Measurements from ENCODE around the gene GABARAPL1.
"Not testable (repeated sequence)": the region's sequence is repeated elsewhere in the genome, so short reads cannot be mapped to it uniquely, and the experiment has no call there.

The GABARAPL1 gene

GRCh38 chr12:10212739-10213131 is at the start of gene GABARAPL1:
TSS of gene GABARAPL1 (plus strand) at chr12:10212877. CDS start at chr12:10213130, 253 bp downstream.
- DNase-seq: peak; percentile 90 to 91

GRCh38 chr12:10163084-10163483 is 49.6 kb upstream of the GABARAPL1 start:
- DNase-seq: no peak

- DNase-seq: no peak
These were observed 47.3 kb upstream of the GABARAPL1 start for GRCh38 chr12:10165421-10165820.

- DNase-seq: peak; percentile 21 to 53
These were observed 45.1 kb upstream of the GABARAPL1 start for GRCh38 chr12:10167599-10167998.

DNA sequence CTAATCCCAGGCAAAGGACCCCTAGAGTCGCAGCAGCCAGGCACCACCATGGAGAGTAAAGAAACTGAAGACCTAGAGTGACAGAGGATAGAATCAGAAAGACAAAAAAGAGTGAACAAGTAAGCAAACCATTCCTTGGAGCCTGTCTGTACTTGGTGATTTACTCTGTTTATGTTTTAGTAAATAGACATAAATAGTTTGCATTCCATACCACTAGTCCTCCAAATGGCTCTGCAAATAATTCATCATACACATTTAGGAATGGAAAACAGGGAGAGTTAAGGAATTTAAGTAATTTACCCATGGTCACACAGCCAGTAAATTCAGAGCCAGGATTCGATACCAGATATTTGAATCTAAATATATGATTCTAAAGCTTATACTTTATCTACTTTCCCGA is 43.6 kb upstream of the GABARAPL1 start:
- no peak for DNase-seq

DNA sequence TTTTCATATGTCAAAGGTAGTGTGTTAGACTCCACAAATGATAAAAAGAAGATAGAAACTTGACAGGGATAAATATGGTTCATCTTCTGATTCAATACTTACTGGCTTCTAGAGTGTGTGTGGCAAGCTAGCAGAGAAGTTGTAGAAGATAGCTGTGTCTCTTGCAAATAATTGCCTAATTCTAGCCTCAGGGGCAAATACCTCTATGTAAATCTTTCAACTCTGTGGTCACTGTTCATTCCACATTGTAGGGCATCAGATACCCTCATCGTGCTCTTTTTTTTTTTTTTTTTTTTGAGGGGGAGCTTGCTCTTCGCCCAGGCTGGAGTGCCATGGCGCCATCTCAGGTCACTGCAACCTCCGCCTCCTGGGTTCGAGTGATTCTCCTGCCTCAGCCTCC is 42.5 kb upstream of the GABARAPL1 start:
- no peak for DNase-seq

- peak in 1 of 2 donors; percentile 39 for DNase-seq
These were observed 40.5 kb upstream of the GABARAPL1 start, which contains the start of gene OLR1 for GRCh38 chr12:10171973-10172728. TSS of gene OLR1 (minus strand) at chr12:10172132. CDS start at chr12:10172077, 55 bp downstream.

DNA sequence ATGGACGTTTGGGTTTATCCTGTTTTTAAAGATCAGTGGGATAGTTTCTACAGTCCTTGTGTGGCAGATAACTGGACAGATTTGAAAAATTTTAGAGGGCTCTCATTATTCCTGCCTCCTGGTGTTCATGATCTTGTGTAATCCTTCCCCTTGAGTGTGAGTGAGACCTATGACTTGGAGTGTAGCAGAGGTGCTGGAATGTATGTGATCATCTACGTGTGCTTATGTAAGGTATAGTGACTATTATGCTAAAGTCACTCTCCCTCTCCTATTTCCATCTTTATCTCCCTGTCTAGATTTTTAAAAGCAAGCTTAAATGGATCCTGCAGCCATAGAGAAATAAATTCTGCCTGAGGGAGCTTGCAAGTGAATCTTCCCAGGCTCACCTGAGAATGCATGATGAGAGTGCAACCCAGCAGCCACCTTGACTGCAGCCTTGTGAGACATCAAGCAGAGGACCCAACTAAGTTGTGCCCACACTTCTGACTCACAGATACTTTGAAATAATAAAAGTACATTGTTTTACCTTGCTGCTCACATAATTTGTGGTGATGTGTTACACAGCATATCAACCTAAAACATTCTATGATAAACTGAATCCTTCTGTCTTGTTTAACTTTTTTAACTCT is 37.6 kb upstream of the GABARAPL1 start:
- DNase-seq: no peak

GRCh38 chr12:10175846-10176636 is 36.6 kb upstream of the GABARAPL1 start:
- no peak for DNase-seq

DNA sequence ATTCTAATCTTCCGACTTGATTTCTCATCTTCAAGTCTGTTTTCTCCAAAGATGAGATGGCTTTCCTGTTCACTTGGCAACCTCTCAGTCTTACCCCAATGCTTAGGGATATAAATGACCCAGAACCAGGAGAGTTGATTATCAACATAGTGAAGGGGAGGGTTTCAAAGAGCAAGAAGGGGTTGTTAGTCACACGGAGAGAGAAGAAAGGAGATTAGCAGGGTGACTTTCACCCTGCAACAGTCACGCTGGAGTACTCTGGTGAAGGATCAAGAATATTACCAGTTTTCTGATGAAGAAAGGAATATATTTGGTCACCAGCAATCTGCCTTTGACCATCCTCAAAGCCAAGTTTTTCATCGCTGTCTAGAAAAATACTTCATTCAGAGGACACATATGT is 33.9 kb upstream of the GABARAPL1 start, which contains the start of gene TMEM52B:
TMEM52B (plus strand) TSS at position 212 of the 400 bp plus-strand sequence. CDS start 543 bp downstream, outside the sequence.
- DNase-seq: no peak

DNA sequence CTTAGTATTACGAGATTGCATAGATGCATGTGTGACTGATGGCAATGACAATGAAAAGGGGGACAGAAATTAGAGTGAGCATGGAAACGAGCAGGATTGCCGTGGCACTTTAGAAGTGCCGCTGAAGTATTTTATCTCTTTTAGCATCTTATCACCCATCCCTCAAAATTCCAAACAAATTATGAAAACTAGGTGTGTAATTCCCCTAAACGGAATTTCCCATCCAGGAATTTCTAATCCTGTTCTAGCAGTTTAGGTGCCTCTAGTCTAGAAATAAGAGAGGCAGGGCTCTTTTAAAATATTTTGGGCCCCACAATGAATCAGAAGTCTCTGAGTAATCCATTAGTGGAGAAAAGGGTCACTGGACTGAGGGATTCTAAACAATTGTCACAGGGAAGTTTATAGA is 32.9 kb upstream of the GABARAPL1 start:
- DNase-seq: no peak

GRCh38 chr12:10182354-10183049 is 30.2 kb upstream of the GABARAPL1 start:
- DNase-seq: peak in 1 of 2 donors; percentile 55

GRCh38 chr12:10184261-10184843 is 28.3 kb upstream of the GABARAPL1 start:
- DNase-seq: peak in 1 of 2 donors; percentile 36

DNA sequence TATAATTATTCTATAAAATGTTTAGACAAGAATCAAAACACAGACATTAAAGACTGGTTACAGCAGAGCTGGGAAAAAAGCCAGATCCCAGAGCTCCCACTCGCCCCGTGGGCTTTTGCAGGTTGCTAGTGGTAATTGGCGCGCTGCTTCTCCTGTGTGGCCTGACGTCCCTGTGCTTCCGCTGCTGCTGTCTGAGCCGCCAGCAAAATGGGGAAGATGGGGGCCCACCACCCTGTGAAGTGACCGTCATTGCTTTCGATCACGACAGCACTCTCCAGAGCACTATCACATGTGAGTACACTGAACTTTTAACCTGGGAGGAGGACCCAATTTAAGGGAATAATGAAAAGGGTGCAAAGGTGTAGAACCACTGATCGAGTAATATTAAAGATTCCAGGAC is 26.4 kb upstream of the GABARAPL1 start:
- peak; percentile 31 to 80 for DNase-seq

- DNase-seq: not testable (repeated sequence)
These were observed 25.7 kb upstream of the GABARAPL1 start for GRCh38 chr12:10186958-10187357.

- no peak for DNase-seq
These were observed 23.0 kb upstream of the GABARAPL1 start for GRCh38 chr12:10189653-10190052.

- peak; percentile 68 to 69 for DNase-seq
These were observed 21.9 kb upstream of the GABARAPL1 start for GRCh38 chr12:10190558-10191388.

- no peak for DNase-seq
These were observed 20.8 kb upstream of the GABARAPL1 start for GRCh38 chr12:10191865-10192264.

DNA sequence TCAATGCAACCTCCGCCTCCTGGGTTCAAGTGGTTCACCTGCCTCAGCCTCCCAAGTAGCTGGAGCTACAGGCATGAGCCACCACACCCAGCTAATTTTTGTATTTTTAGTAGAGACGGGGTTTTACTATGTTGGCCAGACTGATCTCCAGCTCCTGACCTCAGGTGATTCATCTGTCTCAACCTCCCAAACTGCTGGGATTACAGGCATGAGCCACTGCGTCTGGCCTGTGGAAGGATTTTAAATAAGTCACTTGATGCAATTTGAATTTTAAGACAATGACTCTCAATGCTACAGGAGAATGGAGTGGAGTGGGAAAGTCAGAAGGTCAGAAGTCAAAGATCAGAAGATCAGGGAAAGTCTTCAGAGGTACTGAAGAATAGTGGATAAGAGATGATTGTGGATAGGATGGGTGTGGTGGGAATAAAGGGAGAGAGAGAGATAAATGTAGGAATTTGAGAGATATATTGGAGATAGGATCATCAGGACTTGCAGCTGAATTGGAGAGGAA is 18.5 kb upstream of the GABARAPL1 start:
- DNase-seq: no peak

GRCh38 chr12:10196210-10196609 is 16.5 kb upstream of the GABARAPL1 start:
- no peak for DNase-seq

DNA sequence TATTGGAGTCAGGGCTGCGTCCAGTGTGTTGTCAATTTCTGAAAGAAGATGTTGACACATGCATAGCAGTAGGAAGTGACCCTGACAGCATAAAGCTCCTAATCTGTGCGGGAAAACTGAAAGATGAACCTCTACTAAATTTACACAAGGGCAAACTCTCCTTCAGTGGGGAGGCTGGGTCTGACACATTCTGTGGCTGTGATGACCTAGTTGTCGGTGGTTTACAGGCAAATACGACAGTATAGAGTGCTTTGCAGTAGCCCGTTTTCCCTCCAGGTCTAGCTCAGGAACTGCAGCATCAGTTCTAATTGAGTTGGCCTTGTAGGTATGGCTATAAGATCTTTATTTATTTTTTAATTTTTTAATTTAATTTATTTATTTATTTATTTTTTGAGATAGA is 14.8 kb upstream of the GABARAPL1 start:
- no peak for DNase-seq

Data from CD4-positive, alpha-beta T cell treated with Interleukin-4 for 1 hour (primary cell).